ENCODE results near the gene GRM4.

The GRM4 gene

GRCh38 chr6:34056305-34057108 is 89.4 kb downstream of the GRM4 start:
- peaks cover 0 to 3% of the 10 kb centered on the region in 2 donors for H3K27me3 ChIP-seq (ENCODE audit: control insufficient read depth in 1 of 2, insufficient read depth in 2 of 2, low read length in 2 of 2)
- H3K27ac ChIP-seq (ENCODE audit: low read depth, low read length): no peak overlapping the region
- no peaks in the 10 kb centered on the region for H3K36me3 ChIP-seq (ENCODE audit: control insufficient read depth in 1 of 2, insufficient read depth in 2 of 2, low read length in 2 of 2)
- H3K4me1 ChIP-seq (ENCODE audit: control insufficient read depth in 1 of 2, insufficient read depth in 2 of 2, low read length in 2 of 2): peaks cover 0 to 3% of the 10 kb centered on the region in 2 donors
- H3K9me3 ChIP-seq (ENCODE audit: control insufficient read depth in 1 of 2, low read length in 2 of 2): no peaks in the 10 kb centered on the region
- H3K9ac ChIP-seq (ENCODE audit: low read depth in 1 of 2, low read length in 2 of 2): no peak overlapping the region
- H3K4me3 ChIP-seq (ENCODE audit: low read depth in 1 of 2, low read length in 2 of 2): no peak overlapping the region

DNA sequence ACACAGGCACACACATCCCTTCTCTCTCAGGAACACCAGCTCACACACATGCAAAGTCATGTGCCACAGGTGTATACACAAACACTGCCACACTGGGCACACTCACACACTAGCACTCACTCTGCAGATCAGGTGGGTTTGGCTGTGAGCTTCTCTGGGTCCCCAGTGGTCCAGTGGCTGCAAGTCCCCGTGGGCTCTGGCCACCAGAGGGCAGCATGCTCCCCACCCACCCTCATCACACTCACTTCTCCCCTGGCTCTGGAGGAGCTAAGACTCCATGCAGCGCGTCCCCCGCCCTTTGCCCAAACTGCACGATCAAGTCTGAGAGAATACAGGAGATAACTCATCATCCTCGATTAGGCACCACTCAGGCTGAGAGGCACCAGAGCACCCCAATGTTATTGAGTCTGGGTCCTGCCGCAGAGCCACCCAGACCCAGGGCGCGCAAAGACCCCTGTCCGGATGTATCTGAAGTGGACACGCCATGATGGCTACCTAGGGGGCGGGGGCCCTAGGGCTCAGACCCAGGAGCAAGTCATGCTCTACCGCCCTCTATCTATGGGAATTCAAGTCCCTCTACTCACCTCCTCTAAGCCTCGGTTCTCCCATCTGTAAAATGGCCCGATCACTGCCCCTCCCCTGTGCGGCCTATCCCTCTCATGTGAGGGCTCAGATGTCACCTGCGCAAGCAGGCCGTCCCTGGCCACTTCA is 90.5 kb downstream of the GRM4 start:
- H3K9me3 ChIP-seq (ENCODE audit: control insufficient read depth in 1 of 2, low read length in 2 of 2): no peaks in the 10 kb centered on the region
- H3K4me1 ChIP-seq (ENCODE audit: control insufficient read depth in 1 of 2, insufficient read depth in 2 of 2, low read length in 2 of 2): peaks cover 0 to 3% of the 10 kb centered on the region in 2 donors
- H3K27me3 ChIP-seq (ENCODE audit: control insufficient read depth in 1 of 2, insufficient read depth in 2 of 2, low read length in 2 of 2): peaks cover 0 to 3% of the 10 kb centered on the region in 2 donors
- H3K4me3 ChIP-seq (ENCODE audit: low read depth in 1 of 2, low read length in 2 of 2): no peak overlapping the region
- H3K27ac ChIP-seq (ENCODE audit: low read depth, low read length): no peak overlapping the region
- H3K36me3 ChIP-seq (ENCODE audit: control insufficient read depth in 1 of 2, insufficient read depth in 2 of 2, low read length in 2 of 2): no peaks in the 10 kb centered on the region
- no peak overlapping the region for H3K9ac ChIP-seq (ENCODE audit: low read depth in 1 of 2, low read length in 2 of 2)

- H3K9ac ChIP-seq (ENCODE audit: low read depth in 1 of 2, low read length in 2 of 2): no peak overlapping the region
- H3K27ac ChIP-seq (ENCODE audit: low read depth, low read length): no peak overlapping the region
- H3K36me3 ChIP-seq (ENCODE audit: control insufficient read depth in 1 of 2, insufficient read depth in 2 of 2, low read length in 2 of 2): no peaks in the 10 kb centered on the region
- no peaks in the 10 kb centered on the region for H3K9me3 ChIP-seq (ENCODE audit: control insufficient read depth in 1 of 2, low read length in 2 of 2)
- H3K4me3 ChIP-seq (ENCODE audit: low read depth in 1 of 2, low read length in 2 of 2): no peak overlapping the region
- H3K27me3 ChIP-seq (ENCODE audit: control insufficient read depth in 1 of 2, insufficient read depth in 2 of 2, low read length in 2 of 2): peaks cover 2 to 3% of the 10 kb centered on the region in 2 donors
- H3K4me1 ChIP-seq (ENCODE audit: control insufficient read depth in 1 of 2, insufficient read depth in 2 of 2, low read length in 2 of 2): peaks cover 0 to 3% of the 10 kb centered on the region in 2 donors
These were observed 92.2 kb downstream of the GRM4 start for GRCh38 chr6:34053721-34054120.

DNA sequence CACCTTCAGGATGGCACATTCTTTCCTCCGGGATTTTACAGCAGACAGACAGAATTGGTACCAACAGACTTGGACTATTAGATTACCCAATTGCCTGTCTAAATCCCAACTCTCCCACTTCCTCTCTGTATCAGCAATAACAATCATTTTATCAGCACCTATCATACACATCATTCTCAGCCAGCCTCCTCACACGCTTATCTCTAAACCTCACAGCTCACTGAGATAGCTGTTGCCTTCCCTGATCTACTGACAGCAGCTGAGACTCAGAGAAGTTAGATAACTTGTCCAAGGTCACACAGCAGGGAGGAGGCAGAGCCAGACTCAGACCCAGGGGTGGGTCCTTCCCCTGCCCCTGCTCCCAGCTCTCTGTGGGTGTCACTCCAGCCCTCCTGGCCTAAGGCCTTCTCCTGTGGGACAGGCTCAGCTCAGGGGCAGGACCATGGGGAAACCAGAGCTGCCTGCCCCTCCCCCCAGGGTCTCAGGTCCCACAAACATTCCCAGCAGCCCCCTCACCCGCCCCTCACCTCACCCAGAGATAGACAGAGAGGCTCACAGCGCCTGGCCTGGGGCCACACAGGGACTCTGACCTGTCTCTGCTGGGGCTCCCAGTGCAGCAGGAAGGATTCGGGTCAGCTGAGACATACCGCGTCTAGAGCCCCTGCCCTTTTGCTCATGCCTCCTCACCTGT is 92.8 kb downstream of the GRM4 start:
- Histone ChIP-seq H3K36me3 (ENCODE audit: control insufficient read depth in 1 of 2, insufficient read depth in 2 of 2, low read length in 2 of 2) (no peaks in the 10 kb centered on the region), H3K9me3 (ENCODE audit: control insufficient read depth in 1 of 2, low read length in 2 of 2) (no peaks in the 10 kb centered on the region), H3K4me1 (ENCODE audit: control insufficient read depth in 1 of 2, insufficient read depth in 2 of 2, low read length in 2 of 2) (peaks cover 0 to 3% of the 10 kb centered on the region in 2 donors), H3K4me3 (ENCODE audit: low read depth in 1 of 2, low read length in 2 of 2) (no peak overlapping the region), H3K27me3 (ENCODE audit: control insufficient read depth in 1 of 2, insufficient read depth in 2 of 2, low read length in 2 of 2) (peaks cover 2 to 3% of the 10 kb centered on the region in 2 donors), H3K9ac (ENCODE audit: low read depth in 1 of 2, low read length in 2 of 2) (no peak overlapping the region), H3K27ac (ENCODE audit: low read depth, low read length) (no peak overlapping the region)

DNA sequence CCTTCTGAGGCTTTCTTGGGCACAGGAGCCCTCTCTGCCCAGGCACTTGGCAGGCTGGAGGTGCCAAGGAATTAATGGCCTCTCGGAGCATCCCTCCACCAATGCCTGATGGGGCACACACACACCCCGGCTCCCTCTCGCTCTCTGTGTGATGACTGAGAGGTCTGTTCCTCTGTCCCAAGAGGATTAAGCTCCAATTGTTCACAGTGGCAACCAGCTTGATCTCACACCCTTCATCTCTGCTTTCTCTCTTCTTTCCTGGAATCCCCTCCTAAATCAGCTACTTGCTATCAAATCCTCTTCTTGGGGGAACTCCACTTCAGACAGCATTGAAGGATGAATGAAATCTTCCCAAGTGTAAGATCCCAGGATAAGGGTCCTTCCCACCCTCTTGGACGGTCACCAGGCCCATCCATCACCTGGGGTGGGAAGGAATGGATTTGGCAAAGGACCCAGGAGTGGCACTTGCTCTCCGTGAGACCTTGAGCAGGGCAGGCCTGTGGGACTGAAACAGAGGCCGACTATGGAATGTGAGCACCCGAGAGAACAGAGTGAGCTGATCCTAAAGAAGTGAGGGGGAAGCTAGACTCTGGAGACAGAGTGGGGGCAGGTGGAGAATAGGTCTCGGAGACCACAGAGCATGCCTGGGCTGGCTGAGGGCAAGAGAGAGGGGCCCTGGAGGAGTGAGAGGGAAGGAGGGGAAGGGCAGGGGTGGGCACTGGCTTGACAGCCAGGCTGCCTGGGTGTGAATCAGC is 93.6 kb downstream of the GRM4 start:
- Histone ChIP-seq H3K4me1 (ENCODE audit: control insufficient read depth in 1 of 2, insufficient read depth in 2 of 2, low read length in 2 of 2) (peaks cover 0 to 3% of the 10 kb centered on the region in 2 donors), H3K9ac (ENCODE audit: low read depth in 1 of 2, low read length in 2 of 2) (no peak overlapping the region), H3K9me3 (ENCODE audit: control insufficient read depth in 1 of 2, low read length in 2 of 2) (no peaks in the 10 kb centered on the region), H3K27ac (ENCODE audit: low read depth, low read length) (no peak overlapping the region), H3K27me3 (ENCODE audit: control insufficient read depth in 1 of 2, insufficient read depth in 2 of 2, low read length in 2 of 2) (peaks cover 3 to 5% of the 10 kb centered on the region in 2 donors), H3K36me3 (ENCODE audit: control insufficient read depth in 1 of 2, insufficient read depth in 2 of 2, low read length in 2 of 2) (no peaks in the 10 kb centered on the region), H3K4me3 (ENCODE audit: low read depth in 1 of 2, low read length in 2 of 2) (no peak overlapping the region)

DNA sequence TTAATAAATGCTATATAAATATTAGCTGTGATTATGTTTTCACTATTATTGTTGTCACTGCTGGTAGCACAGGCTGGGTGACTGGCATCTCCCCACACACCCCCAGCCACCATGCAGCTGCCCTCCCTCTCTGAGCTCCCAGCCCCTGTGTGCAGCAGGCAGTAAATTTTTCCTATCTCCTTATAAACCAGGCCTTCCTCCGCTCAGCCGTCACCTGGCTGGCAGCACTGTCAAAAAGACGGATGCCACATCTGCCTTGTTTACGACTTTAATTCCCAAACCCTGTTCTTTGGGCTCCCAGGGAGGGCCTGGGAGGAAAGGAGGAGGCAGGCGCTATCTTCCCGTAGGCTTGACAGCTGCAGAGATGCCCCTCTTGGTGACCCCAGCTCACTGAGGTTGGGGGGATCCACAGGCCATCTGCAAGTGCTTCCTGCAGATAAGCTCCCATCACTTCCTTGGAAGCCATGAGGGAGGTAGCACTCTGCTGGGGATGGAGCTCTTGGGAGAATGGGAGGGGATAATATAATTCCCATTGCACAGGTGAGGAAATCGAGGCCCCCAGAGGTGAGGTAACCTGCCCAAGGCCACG is 94.5 kb downstream of the GRM4 start:
- Histone ChIP-seq H3K4me3 (ENCODE audit: low read depth in 1 of 2, low read length in 2 of 2) (no peak overlapping the region), H3K36me3 (ENCODE audit: control insufficient read depth in 1 of 2, insufficient read depth in 2 of 2, low read length in 2 of 2) (no peaks in the 10 kb centered on the region), H3K27ac (ENCODE audit: low read depth, low read length) (no peak overlapping the region), H3K9me3 (ENCODE audit: control insufficient read depth in 1 of 2, low read length in 2 of 2) (no peaks in the 10 kb centered on the region), H3K27me3 (ENCODE audit: control insufficient read depth in 1 of 2, insufficient read depth in 2 of 2, low read length in 2 of 2) (peaks cover 3 to 5% of the 10 kb centered on the region in 2 donors), H3K9ac (ENCODE audit: low read depth in 1 of 2, low read length in 2 of 2) (no peak overlapping the region), H3K4me1 (ENCODE audit: control insufficient read depth in 1 of 2, insufficient read depth in 2 of 2, low read length in 2 of 2) (peaks cover 0 to 3% of the 10 kb centered on the region in 2 donors)

DNA sequence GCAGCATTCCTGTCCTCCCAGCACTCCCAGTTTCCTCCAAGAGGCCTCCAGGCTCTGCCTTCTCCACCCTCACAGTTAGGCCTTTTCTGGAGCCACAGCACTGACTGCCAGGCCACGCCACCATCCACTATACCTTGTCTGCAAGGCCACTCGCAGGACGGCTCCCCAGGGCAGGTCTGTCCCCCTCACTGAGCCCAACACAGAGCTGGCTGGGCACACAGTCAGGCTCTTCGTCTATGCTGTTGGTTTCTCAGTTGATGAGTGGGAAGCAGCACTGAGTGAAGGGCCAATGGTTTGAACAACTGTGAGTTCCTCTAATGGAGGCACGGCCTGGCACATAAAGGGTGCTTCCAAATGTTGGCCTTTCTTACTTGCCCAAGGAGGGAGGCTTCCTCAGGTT is 95.2 kb downstream of the GRM4 start:
- Histone ChIP-seq H3K4me3 (ENCODE audit: low read depth in 1 of 2, low read length in 2 of 2) (no peak overlapping the region), H3K9ac (ENCODE audit: low read depth in 1 of 2, low read length in 2 of 2) (no peak overlapping the region), H3K4me1 (ENCODE audit: control insufficient read depth in 1 of 2, insufficient read depth in 2 of 2, low read length in 2 of 2) (no peaks in the 10 kb centered on the region), H3K27ac (ENCODE audit: low read depth, low read length) (no peak overlapping the region), H3K9me3 (ENCODE audit: control insufficient read depth in 1 of 2, low read length in 2 of 2) (no peaks in the 10 kb centered on the region), H3K36me3 (ENCODE audit: control insufficient read depth in 1 of 2, insufficient read depth in 2 of 2, low read length in 2 of 2) (no peaks in the 10 kb centered on the region), H3K27me3 (ENCODE audit: control insufficient read depth in 1 of 2, insufficient read depth in 2 of 2, low read length in 2 of 2) (peaks cover 3 to 5% of the 10 kb centered on the region in 2 donors)

DNA sequence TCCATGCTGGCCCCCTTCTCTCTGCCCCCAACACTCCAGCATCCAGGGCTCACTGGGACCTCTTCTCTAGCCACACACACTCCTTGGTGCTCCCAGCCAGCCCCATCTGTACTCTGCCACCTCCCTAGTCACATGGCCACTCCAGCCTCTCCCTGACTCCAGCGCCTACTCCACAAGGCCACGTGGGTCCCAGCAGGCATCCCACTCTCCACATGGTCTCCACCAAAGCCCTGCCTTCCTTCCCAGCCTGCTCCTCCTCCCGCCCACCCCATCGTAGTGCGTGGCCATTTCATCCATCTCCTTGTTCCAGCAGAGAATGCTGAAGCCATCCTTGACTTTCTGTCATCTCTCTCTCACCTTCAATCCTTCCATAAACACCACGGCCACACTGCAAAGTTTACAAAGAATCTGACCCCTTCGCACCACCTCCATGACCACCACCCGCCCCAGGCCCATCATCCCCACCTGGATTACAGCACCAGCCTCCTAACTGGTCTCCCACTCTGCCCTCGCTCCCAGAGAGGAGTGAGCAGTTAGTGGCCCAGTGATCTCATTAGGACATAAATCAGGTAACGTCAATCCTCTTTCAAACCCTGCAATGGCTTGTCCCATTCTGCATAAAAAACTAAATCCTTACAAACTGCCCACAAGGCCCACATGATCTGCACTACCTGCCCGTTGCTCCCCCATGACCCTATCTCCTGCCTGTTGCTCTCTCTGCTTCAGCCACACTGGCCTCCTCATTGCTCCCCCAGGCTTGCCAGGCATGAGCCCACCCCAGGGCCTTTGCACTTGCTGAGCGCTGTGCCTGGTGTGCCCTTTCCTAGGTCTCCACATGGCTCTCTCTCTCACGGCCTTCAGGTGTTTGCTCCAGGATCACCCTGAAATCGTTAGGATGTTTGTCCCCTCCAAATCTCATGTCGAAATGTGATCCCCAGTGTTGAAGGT is 96.2 kb downstream of the GRM4 start:
- H3K4me1 ChIP-seq (ENCODE audit: control insufficient read depth in 1 of 2, insufficient read depth in 2 of 2, low read length in 2 of 2): no peaks in the 10 kb centered on the region
- H3K4me3 ChIP-seq (ENCODE audit: low read depth in 1 of 2, low read length in 2 of 2): no peak overlapping the region
- no peak overlapping the region for H3K9ac ChIP-seq (ENCODE audit: low read depth in 1 of 2, low read length in 2 of 2)
- H3K9me3 ChIP-seq (ENCODE audit: control insufficient read depth in 1 of 2, low read length in 2 of 2): no peaks in the 10 kb centered on the region
- no peak overlapping the region for H3K27ac ChIP-seq (ENCODE audit: low read depth, low read length)
- H3K36me3 ChIP-seq (ENCODE audit: control insufficient read depth in 1 of 2, insufficient read depth in 2 of 2, low read length in 2 of 2): no peaks in the 10 kb centered on the region
- peaks cover 0 to 5% of the 10 kb centered on the region in 2 donors for H3K27me3 ChIP-seq (ENCODE audit: control insufficient read depth in 1 of 2, insufficient read depth in 2 of 2, low read length in 2 of 2)
